HL-60 (cell line): Measurements from ENCODE around the gene RBP2.

Experiments
- DNase-seq, 2 experiments: peaks; one replicate each; pipeline ENCODE4 v3.0.0-alpha.2; 2010 to 2020; ENCODE audit warnings: low read depth in 1 of 2, low spot score in 1 of 2
- H3K27ac ChIP-seq: fragments of 250-450 bp; sonication (Bioruptor Pico); replicated peaks from 2 replicates; pipeline ENCODE4 v1.5.1; 2020; ENCODE audit warnings: mild to moderate bottlenecking, moderate library complexity
- H3K27me3 ChIP-seq: fragments of 250-450 bp; sonication (Bioruptor Pico); 2 replicates; pipeline ENCODE4 v1.5.1; 2021; ENCODE audit warnings: mild to moderate bottlenecking, moderate library complexity; ENCODE audit not compliant: insufficient read depth, poor library complexity, severe bottlenecking
- H3K4me3 ChIP-seq: replicated peaks from 2 replicates; pipeline ENCODE4 v1.5.1; 2011; ENCODE audit warnings: mild to moderate bottlenecking, control low read depth, low read length; ENCODE audit not compliant: insufficient read depth
- CTCF ChIP-seq: IDR thresholded peaks from one replicate; pipeline ENCODE4 v1.5.1; 2011; ENCODE audit warnings: low read length, control low read depth, inconsistent platforms; ENCODE audit not compliant: insufficient read depth
- GABPA ChIP-seq: IDR thresholded peaks from 2 replicates; pipeline ENCODE4 v1.6.1; 2012; ENCODE audit warnings: low read depth
- POLR2AphosphoS5 ChIP-seq: IDR thresholded peaks from 2 replicates; pipeline ENCODE4 v1.6.1; 2012; ENCODE audit warnings: low read depth
- REST ChIP-seq: IDR thresholded peaks from 2 replicates; pipeline ENCODE4 v1.6.1; 2012; ENCODE audit warnings: low read depth; ENCODE audit not compliant: insufficient replicate concordance
- SPI1 ChIP-seq: IDR thresholded peaks from 2 replicates; pipeline ENCODE4 v1.6.1; 2012; ENCODE audit warnings: low read depth, mild to moderate bottlenecking, borderline replicate concordance

Gene RBP2

DNA sequence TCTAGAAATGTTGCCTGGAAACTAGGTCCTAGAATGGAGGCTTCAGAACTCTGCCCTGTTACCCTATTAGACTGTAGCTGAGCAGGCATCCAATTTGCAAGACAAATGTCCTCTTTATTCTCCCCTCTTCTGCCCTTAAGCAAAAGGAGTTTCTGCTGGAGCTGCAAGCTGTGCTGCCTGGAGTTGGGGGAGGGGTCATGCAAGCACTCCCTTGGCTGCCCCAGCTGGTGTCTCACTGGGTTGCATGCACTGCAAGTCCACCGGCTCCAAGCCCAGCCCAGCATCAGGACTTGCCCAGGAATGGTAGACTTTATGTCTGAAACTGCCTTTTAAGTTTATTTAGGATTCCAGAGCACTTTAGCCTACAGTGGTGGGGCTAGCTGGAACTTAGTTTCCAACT is 15.7 kb upstream of the RBP2 start:
- no peaks in the 10 kb centered on the region for H3K27me3 ChIP-seq
- TF ChIP-seq SPI1 (no peak), REST (no peak), CTCF (no peak), GABPA (no peak), POLR2AphosphoS5 (no peak)
- H3K27ac ChIP-seq, result no peak overlapping the region
- no peak overlapping the region for H3K4me3 ChIP-seq
- no peak for DNase-seq

- TF ChIP-seq GABPA (no peak), SPI1 (no peak), REST (no peak), POLR2AphosphoS5 (no peak), CTCF (no peak)
- H3K27ac ChIP-seq, result no peak overlapping the region
- no peaks in the 10 kb centered on the region for H3K27me3 ChIP-seq
- no peak for DNase-seq
- no peak overlapping the region for H3K4me3 ChIP-seq
These were observed 14.8 kb upstream of the RBP2 start for GRCh38 chr3:139491027-139491700.

DNA sequence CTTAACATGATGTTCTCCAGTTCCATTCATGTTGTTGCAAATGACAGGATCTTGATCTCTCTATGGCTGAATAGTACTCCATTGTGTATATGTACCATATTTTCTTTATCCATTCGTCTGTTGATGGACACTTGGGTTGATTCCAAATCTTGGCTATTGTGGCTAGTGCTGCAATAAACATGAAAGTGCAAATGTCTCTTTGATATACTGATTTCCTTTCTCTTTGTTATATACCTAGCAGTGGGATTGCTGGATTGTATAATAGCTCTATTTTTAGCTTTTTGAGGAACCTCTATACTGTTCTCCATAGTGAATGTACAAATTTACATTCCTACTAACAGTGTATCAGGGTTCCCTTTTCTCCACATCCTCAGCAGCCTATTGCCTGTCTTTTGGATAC is 5.9 kb upstream of the RBP2 start:
- Histone ChIP-seq H3K27ac (no peak overlapping the region), H3K27me3 (peaks cover 8% of the 10 kb centered on the region), H3K4me3 (no peak overlapping the region)
- no peak for DNase-seq
- TF ChIP-seq REST, result no peak
- no peak for TF ChIP-seq SPI1
- no peak for TF ChIP-seq GABPA
- no peak for TF ChIP-seq POLR2AphosphoS5
- no peak for TF ChIP-seq CTCF
